MM.1S (cell line): Measurements from ENCODE around the gene FLG2.

Experiments
- DNase-seq: peaks from one replicate; pipeline ENCODE4 v3.0.0-alpha.2; 2015
- H2AFZ ChIP-seq: fragments of 300-600 bp; sonication (generic); 2 replicates; pipeline ENCODE4 v1.6.0; 2016; ENCODE audit warnings: antibody characterized with exemption, low read length
- H3F3A ChIP-seq: fragments of 300-600 bp; sonication (generic); 2 replicates; pipeline ENCODE4 v1.6.1; 2016; ENCODE audit warnings: mild to moderate bottlenecking, antibody characterized with exemption, low read length, moderate library complexity, mixed read lengths; ENCODE audit not compliant: insufficient read depth
- H3K27ac ChIP-seq: fragments of 300-600 bp; sonication (generic); 2 replicates; pipeline ENCODE4 v1.5.1; 2016; ENCODE audit warnings: mild to moderate bottlenecking, low read length
- H3K27me3 ChIP-seq: fragments of 300-600 bp; sonication (generic); replicated peaks from 2 replicates; pipeline ENCODE4 v1.6.0; 2016; ENCODE audit warnings: low read length; ENCODE audit not compliant: insufficient read depth
- H3K36me3 ChIP-seq: fragments of 300-600 bp; sonication (generic); replicated peaks from 2 replicates; pipeline ENCODE4 v1.6.1; 2016; ENCODE audit warnings: mild to moderate bottlenecking, low read length, mixed read lengths; ENCODE audit not compliant: insufficient read depth
- H3K4me1 ChIP-seq: fragments of 300-600 bp; sonication (generic); 2 replicates; pipeline ENCODE4 v1.6.1; 2016; ENCODE audit warnings: low read length, mixed read lengths
- H3K4me2 ChIP-seq: fragments of 300-600 bp; sonication (generic); 2 replicates; pipeline ENCODE4 v1.6.0; 2016; ENCODE audit warnings: low read depth, low read length
- H3K4me3 ChIP-seq: fragments of 300-600 bp; sonication (generic); 2 replicates; pipeline ENCODE4 v1.5.1; 2016; ENCODE audit warnings: low read length, mixed read lengths
- H3K79me2 ChIP-seq: fragments of 300-600 bp; sonication (generic); 2 replicates; pipeline ENCODE4 v1.6.1; 2016; ENCODE audit warnings: mixed run types, low read length, mixed read lengths
- H3K9ac ChIP-seq: fragments of 300-600 bp; sonication (generic); 2 replicates; pipeline ENCODE4 v1.6.1; 2016; ENCODE audit warnings: low read length, mixed read lengths
- H3K9me2 ChIP-seq: fragments of 300-600 bp; sonication (generic); replicated peaks from 2 replicates; pipeline ENCODE4 v1.6.1; 2016; ENCODE audit warnings: mild to moderate bottlenecking, low read length, mixed read lengths; ENCODE audit not compliant: insufficient read depth
- H3K9me3 ChIP-seq: fragments of 300-600 bp; sonication (generic); replicated peaks from 2 replicates; pipeline ENCODE4 v1.6.1; 2016; ENCODE audit warnings: mild to moderate bottlenecking, low read length, mixed read lengths; ENCODE audit not compliant: insufficient read depth
- H4K20me1 ChIP-seq: fragments of 300-600 bp; sonication (generic); 2 replicates; pipeline ENCODE4 v1.6.1; 2016; ENCODE audit warnings: mild to moderate bottlenecking, low read length, moderate library complexity, mixed read lengths; ENCODE audit not compliant: insufficient read depth
- CTCF ChIP-seq: fragments of 300-600 bp; sonication (generic); IDR thresholded peaks from 2 replicates; pipeline ENCODE4 v1.5.1; 2016; ENCODE audit warnings: antibody characterized with exemption, low read length, mixed read lengths
- EZH2 ChIP-seq: fragments of 300-600 bp; sonication (generic); optimal IDR thresholded peaks from 2 replicates; pipeline ENCODE3; 2017; ENCODE audit warnings: low read depth, mild to moderate bottlenecking, antibody characterized with exemption, low read length, mixed read lengths
- EZH2phosphoT487 ChIP-seq: fragments of 300-600 bp; sonication (generic); IDR thresholded peaks from 2 replicates; pipeline ENCODE4 v1.6.1; 2018; ENCODE audit warnings: antibody characterized with exemption, low read length

The FLG2 gene

GRCh38 chr1:152344438-152344837 lies 15.4 kb downstream of the FLG2 start:
- no peak overlapping the region for H3K4me2 ChIP-seq

GRCh38 chr1:152343006-152343405 lies 16.8 kb downstream of the FLG2 start:
- Histone ChIP-seq H3K9me2 (no peaks in the 10 kb centered on the region), H3K4me1 (no peaks in the 10 kb centered on the region), H3K36me3 (no peaks in the 10 kb centered on the region), H4K20me1 (no peaks in the 10 kb centered on the region), H3K27me3 (no peaks in the 10 kb centered on the region), H2AFZ (no peak overlapping the region), H3K27ac (no peak overlapping the region), H3K4me3 (no peak overlapping the region), H3K79me2 (no peaks in the 10 kb centered on the region), H3F3A (no peaks in the 10 kb centered on the region), H3K4me2 (no peak overlapping the region), H3K9ac (no peak overlapping the region), H3K9me3 (no peaks in the 10 kb centered on the region)
- TF ChIP-seq EZH2 (no peak), EZH2phosphoT487 (no peak), CTCF (no peak)
- DNase-seq: no peak

More at GRCh38 chr1:152344438-152344837, 15.4 kb downstream of the FLG2 start:
- H3K4me3 ChIP-seq: no peak overlapping the region
- no peaks in the 10 kb centered on the region for H3K9me3 ChIP-seq
- H3K27ac ChIP-seq: no peak overlapping the region
- H3K79me2 ChIP-seq: no peaks in the 10 kb centered on the region
- H3K4me1 ChIP-seq: no peaks in the 10 kb centered on the region
- no peaks in the 10 kb centered on the region for H3F3A ChIP-seq
- no peak for TF ChIP-seq CTCF
- TF ChIP-seq EZH2: no peak
- TF ChIP-seq EZH2phosphoT487: no peak
- no peak overlapping the region for H3K9ac ChIP-seq
- no peaks in the 10 kb centered on the region for H3K9me2 ChIP-seq
- no peak overlapping the region for H2AFZ ChIP-seq
- H3K27me3 ChIP-seq: no peaks in the 10 kb centered on the region
- H3K36me3 ChIP-seq: no peaks in the 10 kb centered on the region
- DNase-seq: no peak
- H4K20me1 ChIP-seq: no peaks in the 10 kb centered on the region

GRCh38 chr1:152335399-152335798 lies 24.4 kb downstream of the FLG2 start:
- Histone ChIP-seq H3K9me2 (no peaks in the 10 kb centered on the region), H3K9ac (no peak overlapping the region), H3F3A (no peaks in the 10 kb centered on the region), H3K4me2 (no peak overlapping the region), H3K27ac (no peak overlapping the region), H3K4me1 (no peaks in the 10 kb centered on the region), H3K27me3 (no peaks in the 10 kb centered on the region), H3K79me2 (no peaks in the 10 kb centered on the region), H3K36me3 (no peaks in the 10 kb centered on the region), H4K20me1 (no peaks in the 10 kb centered on the region), H2AFZ (no peak overlapping the region), H3K9me3 (no peaks in the 10 kb centered on the region), H3K4me3 (no peak overlapping the region)
- DNase-seq: no peak
- TF ChIP-seq EZH2 (no peak), EZH2phosphoT487 (no peak), CTCF (no peak)
